HG03469 (cell line): Measurements from ENCODE around the gene XPNPEP2.

Experiments
- ATAC-seq: cut with Tn5 transposase; IDR thresholded peaks from one replicate; pipeline ENCODE4 v1.9.1; 2021; ENCODE audit warnings: mild to moderate bottlenecking, moderate library complexity, moderate number of reproducible peaks; ENCODE audit not compliant: unreplicated experiment

Gene XPNPEP2, protein sequence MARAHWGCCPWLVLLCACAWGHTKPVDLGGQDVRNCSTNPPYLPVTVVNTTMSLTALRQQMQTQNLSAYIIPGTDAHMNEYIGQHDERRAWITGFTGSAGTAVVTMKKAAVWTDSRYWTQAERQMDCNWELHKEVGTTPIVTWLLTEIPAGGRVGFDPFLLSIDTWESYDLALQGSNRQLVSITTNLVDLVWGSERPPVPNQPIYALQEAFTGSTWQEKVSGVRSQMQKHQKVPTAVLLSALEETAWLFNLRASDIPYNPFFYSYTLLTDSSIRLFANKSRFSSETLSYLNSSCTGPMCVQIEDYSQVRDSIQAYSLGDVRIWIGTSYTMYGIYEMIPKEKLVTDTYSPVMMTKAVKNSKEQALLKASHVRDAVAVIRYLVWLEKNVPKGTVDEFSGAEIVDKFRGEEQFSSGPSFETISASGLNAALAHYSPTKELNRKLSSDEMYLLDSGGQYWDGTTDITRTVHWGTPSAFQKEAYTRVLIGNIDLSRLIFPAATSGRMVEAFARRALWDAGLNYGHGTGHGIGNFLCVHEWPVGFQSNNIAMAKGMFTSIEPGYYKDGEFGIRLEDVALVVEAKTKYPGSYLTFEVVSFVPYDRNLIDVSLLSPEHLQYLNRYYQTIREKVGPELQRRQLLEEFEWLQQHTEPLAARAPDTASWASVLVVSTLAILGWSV

GRCh38 chrX:129738466-129739308 is at the start of gene XPNPEP2:
XPNPEP2 (plus strand) TSS chrX:129738979; CDS start chrX:129739214, 235 bp downstream.
- no peak for ATAC-seq

- ATAC-seq = no peak
Measured at GRCh38 chrX:129689796-129690195, 49.0 kb upstream of the XPNPEP2 start.

GRCh38 chrX:129690435-129690834 is 48.3 kb upstream of the XPNPEP2 start:
- no peak for ATAC-seq

DNA sequence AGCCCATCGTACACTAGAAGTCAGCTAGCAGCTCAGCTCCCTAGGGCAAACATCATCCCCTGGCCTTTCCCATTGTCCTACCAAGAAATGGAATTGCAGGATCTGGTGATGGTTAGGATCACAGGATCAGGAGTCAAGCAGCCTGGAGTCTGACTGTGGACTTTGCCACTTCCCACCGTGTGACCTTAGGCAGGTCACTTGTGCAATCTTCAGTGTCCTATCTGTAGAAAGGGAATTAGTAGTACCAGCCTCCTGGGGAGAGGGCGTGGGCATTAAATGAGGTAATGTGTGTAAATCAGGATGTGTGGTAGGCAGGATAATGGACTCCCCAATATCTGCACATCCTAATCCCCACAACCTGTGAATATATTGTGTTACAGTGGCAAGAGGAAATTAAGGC is 45.4 kb upstream of the XPNPEP2 start:
- ATAC-seq = no peak

DNA sequence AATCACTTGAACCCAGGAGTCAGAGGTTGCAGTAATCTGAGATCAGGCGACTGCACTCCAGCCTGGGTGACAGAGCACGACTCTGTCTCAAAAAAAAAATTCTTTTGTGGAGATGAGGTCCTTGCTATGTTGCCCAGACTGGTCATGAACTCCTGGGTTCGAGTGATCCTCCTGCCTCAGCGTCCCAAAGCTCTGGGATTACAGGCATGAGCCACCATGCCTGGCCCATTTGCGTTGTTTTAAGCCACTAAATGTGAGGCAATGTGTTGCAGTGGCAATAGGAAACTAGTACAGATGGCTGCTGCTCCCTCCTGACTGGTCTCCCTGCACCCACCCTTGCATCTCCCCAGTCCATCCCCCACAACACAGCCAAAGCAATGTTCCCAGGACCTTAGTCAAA is 44.0 kb upstream of the XPNPEP2 start:
- no peak for ATAC-seq

- ATAC-seq = no peak
Measured at GRCh38 chrX:129695535-129695934, 43.2 kb upstream of the XPNPEP2 start.

DNA sequence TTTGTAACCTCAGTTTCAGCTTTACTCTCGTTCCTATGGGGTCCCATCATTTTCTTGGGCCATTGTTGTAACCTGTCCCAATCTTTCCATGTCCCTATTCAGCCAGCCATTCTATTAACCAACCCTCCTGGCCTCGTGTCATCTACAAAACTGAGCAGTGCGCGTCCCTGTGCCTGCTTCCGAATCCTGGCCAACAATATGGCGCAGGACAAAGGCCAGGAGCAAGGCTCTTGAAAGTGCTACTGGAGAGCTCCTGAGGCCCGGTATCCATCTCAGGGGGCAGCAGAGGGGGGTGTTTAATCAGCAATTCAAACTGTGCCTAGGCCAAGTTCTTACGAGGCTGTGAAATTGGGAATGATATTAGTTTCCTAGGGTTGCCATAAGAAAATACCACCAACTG is 42.8 kb upstream of the XPNPEP2 start:
- no peak for ATAC-seq

DNA sequence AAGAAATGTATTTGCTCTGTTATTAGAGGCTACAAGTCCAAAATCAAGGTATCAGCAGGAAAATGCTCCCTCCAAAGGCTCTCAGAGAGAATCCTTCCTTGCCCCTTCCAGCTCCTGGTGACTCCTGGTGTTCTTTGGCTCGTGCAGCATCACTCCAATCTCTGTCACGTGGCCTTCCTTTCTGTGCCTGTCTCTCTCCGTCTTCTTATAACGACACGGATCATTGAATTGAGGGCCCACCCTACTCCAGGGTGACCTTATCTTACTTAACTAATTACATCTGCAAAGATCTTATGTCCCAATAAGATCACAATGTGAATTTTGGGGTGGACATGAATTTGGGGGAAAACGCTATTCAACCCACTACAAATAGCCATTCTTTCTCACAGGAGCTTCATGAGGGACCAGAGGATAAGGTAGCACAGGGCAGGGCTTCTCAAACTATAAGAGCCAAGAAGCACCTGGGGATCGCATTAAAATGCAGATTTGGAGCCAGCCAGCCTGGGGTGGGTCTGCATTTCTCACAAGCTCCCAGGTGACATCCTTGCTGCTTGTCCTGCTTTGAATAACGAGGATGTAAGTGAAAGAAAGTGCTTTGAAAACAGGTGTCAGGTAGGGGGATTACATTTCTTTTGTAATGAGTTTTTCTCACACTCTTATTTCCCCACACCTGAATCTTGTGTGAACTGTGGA is 42.2 kb upstream of the XPNPEP2 start:
- ATAC-seq = no peak

DNA sequence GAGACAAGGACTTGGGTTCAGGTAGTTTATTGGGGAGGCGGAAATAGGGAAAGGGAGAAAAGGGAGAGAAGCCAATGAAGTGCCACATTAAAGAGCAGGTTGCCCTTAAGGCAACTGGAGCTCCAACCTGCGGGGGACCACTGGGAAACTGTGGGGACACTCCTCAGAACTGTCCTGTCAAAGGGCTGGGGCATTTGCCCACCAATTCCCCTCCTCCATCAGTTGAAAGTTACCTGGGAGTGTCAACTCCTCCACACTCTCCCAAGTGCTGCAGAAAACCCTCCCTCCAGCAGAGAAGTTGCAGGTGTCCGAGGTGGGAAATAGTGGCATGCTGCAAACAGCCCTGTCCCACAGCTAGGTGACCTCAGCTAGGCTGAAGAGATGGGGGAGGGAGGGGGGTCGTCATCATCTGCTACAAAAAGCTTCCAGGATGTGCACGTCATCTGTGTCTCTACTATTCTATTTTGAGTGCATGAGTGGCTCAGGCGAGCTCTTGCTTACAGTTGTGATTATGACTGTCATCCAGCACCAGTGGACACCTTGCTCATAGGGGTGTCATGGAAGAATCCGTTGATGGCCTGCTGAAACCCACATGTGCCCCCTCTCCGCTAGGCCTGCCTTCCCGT is 41.5 kb upstream of the XPNPEP2 start:
- ATAC-seq = no peak

- ATAC-seq = no peak
Measured at GRCh38 chrX:129698150-129698549, 40.6 kb upstream of the XPNPEP2 start.

DNA sequence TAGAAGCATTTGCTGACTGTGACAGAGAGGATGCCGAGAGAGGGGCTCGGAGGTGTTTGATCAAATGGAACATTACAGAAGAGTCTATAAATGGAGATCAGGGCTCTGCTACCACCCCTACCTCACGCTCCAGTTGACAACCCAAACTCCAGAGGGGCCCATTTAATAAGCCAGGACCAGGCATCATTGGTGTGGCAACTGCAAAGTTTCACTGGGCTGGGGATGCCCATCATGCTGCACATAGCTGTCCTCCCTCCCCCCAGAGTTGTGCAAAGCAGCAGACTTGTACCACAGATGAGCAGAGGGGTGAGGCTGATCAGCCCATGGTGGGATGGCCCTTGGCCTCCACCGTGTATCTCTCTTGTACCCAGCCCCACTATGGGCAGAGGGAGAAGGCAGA is 38.2 kb upstream of the XPNPEP2 start:
- no peak for ATAC-seq

DNA sequence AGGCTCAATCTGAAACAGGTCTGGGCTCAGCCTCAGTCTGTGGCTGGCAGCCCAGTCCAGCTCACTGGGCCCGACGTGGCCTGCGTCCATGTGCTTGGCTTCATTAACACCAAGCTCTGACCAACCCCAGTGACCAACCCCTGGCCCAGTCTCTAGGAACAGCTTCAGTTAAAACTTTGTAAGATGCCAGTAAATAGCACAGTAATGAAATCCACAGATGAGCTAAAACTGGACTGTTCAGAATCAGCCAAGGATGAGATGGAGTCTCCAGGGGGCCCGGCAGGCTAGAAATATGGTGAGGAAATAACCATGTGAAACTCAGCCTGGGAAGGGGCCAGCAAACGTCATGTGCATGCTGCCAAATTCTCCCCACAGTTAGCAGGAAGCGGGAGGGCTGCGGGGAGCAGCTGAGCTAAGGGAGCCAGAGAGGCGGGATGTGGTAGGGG is 37.1 kb upstream of the XPNPEP2 start:
- ATAC-seq = no peak

DNA sequence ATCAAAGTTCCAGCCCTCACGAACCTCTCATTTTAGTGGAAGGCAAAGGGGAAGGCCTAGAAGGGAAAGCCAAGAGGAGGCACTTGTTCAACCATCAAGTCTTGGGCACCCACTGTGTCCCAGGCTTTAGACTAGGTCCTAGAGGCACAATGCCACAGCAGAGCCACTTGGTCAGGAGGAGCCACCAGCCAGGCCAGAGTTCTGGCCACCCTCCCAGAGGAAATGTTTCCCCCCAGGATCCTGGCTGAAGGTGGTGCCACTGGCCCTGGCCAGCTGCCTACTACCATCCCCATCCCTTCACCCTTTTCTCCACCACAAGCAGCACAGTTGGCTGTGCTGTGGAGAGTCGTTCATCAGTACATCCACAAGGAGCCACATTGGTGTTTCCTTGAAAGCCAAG is 34.3 kb upstream of the XPNPEP2 start:
- no peak for ATAC-seq

- no peak for ATAC-seq
Measured at GRCh38 chrX:129705377-129705925, 33.3 kb upstream of the XPNPEP2 start.

GRCh38 chrX:129705988-129706387 is 32.8 kb upstream of the XPNPEP2 start:
- ATAC-seq = no peak

GRCh38 chrX:129706400-129707072 is 32.2 kb upstream of the XPNPEP2 start:
- no peak for ATAC-seq

GRCh38 chrX:129714581-129714980 is 24.2 kb upstream of the XPNPEP2 start:
- no peak for ATAC-seq

DNA sequence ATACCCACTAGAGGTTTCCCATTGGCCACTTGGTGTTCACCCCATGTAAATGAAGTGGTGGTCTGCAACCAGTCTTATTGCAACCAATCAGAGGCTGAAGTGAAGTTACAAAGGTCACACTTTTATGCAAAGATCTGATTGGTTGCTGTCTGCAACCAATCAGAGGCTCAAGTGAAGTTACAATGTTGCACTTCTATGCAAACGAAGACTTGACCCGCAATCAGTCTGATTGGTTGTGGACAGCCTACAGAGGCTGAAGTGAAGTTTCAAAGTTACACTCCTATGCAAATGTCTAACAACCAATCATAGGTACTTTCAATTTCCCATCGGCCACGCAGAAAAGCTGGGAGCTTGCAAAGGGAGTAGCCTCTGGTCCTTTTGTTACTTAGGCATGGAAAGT is 22.3 kb upstream of the XPNPEP2 start:
- no peak for ATAC-seq

DNA sequence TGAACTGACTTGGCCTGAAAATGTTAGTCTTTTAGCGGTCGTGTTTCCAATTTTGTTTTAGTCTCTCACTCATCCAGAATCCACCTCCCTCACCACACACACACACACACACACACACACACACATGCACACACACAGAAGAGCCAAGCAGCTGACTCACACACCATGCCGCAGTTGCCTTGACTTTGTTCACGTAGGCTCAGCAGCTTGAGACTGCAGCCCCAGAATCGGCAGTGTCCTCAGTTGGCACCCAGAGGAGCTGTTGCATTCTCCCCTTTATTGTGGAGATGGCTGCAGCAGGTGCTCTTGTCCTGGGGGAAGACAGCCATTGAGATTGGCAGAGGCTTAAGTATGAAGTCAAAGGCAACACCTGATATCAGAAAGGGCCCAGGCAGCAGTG is 20.9 kb upstream of the XPNPEP2 start:
- ATAC-seq = no peak

DNA sequence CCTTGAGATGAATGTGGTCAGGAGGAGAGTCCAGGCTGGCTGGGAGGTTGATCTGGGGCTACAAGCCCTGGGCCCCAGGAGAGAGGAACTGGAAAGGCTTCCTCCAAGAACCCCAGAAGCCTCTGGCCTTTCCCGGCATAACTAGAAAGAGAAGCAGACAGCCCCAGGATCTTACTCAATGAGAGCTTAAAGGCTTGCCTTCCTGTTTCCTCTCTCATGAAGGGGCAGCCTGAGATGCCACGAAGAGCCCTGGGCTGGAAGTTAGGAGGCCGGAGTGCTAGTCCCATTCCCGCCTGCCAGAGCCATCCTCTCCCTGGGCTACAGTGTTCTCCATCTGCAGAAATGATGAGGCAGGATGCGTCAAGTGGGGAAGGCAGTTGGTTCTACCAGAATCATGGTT is 20.1 kb upstream of the XPNPEP2 start:
- no peak for ATAC-seq
